Osteoblast (primary cell): ENCODE results near the gene DRD2. TPM values are rescaled to one million over a fixed set of nuclear protein-coding genes. Genes with fewer than 3 reads are reported as not detected.
A peak's percentile ranks its signal among the peaks of the same experiment; 100 is the strongest.
"Not testable (repeated sequence)": the region's sequence is repeated elsewhere in the genome, so short reads cannot be mapped to it uniquely, and the experiment has no call there.

ENCODE experiments used
- DNase-seq: peaks from one replicate; pipeline ENCODE4 v3.0.0; 2011; ENCODE audit warnings: low spot score, mixed read lengths; ENCODE audit not compliant: insufficient read length; ENCODE audit errors: missing footprints
- H2AFZ ChIP-seq: 2 replicates; pipeline ENCODE4 v1.6.0; 2011; ENCODE audit warnings: mild to moderate bottlenecking, low read length
- H3K27ac ChIP-seq: 2 replicates; pipeline ENCODE4 v1.5.1; 2011; ENCODE audit warnings: mild to moderate bottlenecking, low read depth, low read length, moderate library complexity
- H3K27me3 ChIP-seq: 2 replicates; pipeline ENCODE4 v1.6.0; 2012; ENCODE audit warnings: mild to moderate bottlenecking, control low read depth, inconsistent platforms, low read length, moderate library complexity; ENCODE audit not compliant: insufficient read depth
- H3K36me3 ChIP-seq: 2 replicates; pipeline ENCODE4 v1.5.1; 2011; ENCODE audit warnings: mild to moderate bottlenecking, low read length, control low read depth, moderate library complexity; ENCODE audit not compliant: insufficient read depth
- H3K4me1 ChIP-seq: 2 replicates; pipeline ENCODE4 v1.5.1; 2011; ENCODE audit warnings: mild to moderate bottlenecking, low read length, control low read depth, moderate library complexity; ENCODE audit not compliant: insufficient read depth
- H3K4me2 ChIP-seq: 2 replicates; pipeline ENCODE4 v1.6.0; 2011; ENCODE audit warnings: mild to moderate bottlenecking, low read length; ENCODE audit not compliant: insufficient read depth
- H3K4me3 ChIP-seq: fragments of 200-600 bp; sonication (generic); 3 replicates; pipeline ENCODE4 v1.5.1; 2012; ENCODE audit warnings: mild to moderate bottlenecking, low read length, inconsistent platforms; ENCODE audit not compliant: insufficient read depth
- H3K79me2 ChIP-seq: 2 replicates; pipeline ENCODE4 v1.6.0; 2012; ENCODE audit warnings: mild to moderate bottlenecking, low read length, control low read depth, inconsistent platforms; ENCODE audit not compliant: insufficient read depth
- H3K9me3 ChIP-seq: 2 replicates; pipeline ENCODE4 v1.5.1; 2011; ENCODE audit warnings: low read depth, low read length, control low read depth
- H4K20me1 ChIP-seq: 2 replicates; pipeline ENCODE4 v1.6.0; 2012; ENCODE audit warnings: mild to moderate bottlenecking, low read length, control low read depth; ENCODE audit not compliant: insufficient read depth
- total RNA-seq: library from RNA; depleted of rRNA; stranded (reverse); fragments of >200 nt; gene quantifications from 2 replicates; pipeline ENCODE4 v1.2.3, GENCODE V29; 2012
- TF ChIP-seq, protein P1 (sequence below): IDR thresholded peaks from 2 replicates; pipeline ENCODE4 v1.5.1; 2011; ENCODE audit warnings: mild to moderate bottlenecking, low read depth, low read length, moderate library complexity; ENCODE audit errors: extremely low read depth

Gene DRD2
- 0.36 TPM in 1 of 2 replicates, not detected in the other for total RNA-seq

DNA sequence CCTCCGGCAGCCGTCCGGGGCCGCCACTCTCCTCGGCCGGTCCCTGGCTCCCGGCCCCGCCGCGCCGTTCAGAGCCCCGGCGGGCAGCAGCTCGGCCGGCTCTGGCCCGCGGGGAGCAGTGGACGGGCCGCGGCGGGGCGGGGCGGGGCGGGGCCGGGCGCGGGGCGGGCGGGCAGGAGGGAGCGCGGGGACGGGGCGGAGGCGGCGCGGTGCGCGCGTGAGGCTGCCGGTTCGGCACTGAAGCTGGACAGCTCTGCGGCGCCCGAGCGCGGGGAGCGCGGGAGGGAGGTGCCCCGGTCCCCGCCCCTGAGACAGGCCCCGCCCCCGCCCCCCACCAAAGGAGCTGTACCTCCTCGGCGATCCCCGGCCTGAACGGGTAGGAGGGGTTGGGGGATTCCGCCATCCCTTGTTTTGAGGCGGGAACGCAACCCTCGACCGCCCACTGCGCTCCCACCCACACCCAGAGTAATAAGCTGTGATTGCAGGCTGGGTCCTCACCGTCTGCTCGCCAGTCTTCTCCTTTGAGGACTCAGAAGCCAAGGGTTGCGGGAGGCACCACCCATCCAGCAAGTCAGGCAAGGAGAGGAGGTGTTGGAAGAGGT lies at the start of gene DRD2:
Gene DRD2, minus strand, starts transcription at position 239 of the 602 bp plus-strand sequence. CDS start 50,747 bp downstream, outside the sequence.
- DNase-seq = peak; percentile 79

DNA sequence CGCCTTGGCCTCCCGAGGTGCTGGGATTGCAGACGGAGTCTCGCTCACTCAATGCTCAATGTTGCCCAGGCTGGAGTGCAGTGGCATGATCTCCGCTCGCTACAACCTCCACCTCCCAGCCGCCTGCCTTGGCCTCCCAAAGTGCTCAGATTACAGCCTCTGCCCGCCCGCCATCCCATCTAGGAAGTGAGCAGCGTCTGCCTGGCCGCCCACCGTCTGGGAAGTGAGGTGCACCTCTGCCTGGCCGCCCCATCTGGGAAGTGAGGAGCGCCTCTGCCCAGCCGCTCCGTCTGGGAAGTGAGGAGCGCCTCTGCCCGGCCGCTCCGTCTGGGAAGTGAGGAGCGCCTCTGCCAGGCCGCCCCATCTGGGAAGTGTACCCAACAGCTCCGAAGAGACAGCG lies 48.7 kb upstream of the DRD2 start:
- DNase-seq, H2AFZ ChIP-seq, H3K27ac ChIP-seq: not testable (repeated sequence)

More for the DNA sequence above, at the start of gene DRD2:
- Histone ChIP-seq H3K9me3 (no peaks in the 10 kb centered on the region), H3K4me3 (peak within 1 kb of the TSS; percentile 17), H3K4me1 (no peaks in the 10 kb centered on the region), H3K27me3 (peaks cover 77% of the 10 kb centered on the region), H3K4me2 (peak within 1 kb of the TSS; percentile 56), H3K79me2 (no peaks in the 10 kb centered on the region), H3K36me3 (no peaks in the 10 kb centered on the region), H2AFZ (no peak within 1 kb of the TSS), H4K20me1 (no peaks in the 10 kb centered on the region), H3K27ac (no peak within 1 kb of the TSS)
- TF ChIP-seq, protein P1, sequence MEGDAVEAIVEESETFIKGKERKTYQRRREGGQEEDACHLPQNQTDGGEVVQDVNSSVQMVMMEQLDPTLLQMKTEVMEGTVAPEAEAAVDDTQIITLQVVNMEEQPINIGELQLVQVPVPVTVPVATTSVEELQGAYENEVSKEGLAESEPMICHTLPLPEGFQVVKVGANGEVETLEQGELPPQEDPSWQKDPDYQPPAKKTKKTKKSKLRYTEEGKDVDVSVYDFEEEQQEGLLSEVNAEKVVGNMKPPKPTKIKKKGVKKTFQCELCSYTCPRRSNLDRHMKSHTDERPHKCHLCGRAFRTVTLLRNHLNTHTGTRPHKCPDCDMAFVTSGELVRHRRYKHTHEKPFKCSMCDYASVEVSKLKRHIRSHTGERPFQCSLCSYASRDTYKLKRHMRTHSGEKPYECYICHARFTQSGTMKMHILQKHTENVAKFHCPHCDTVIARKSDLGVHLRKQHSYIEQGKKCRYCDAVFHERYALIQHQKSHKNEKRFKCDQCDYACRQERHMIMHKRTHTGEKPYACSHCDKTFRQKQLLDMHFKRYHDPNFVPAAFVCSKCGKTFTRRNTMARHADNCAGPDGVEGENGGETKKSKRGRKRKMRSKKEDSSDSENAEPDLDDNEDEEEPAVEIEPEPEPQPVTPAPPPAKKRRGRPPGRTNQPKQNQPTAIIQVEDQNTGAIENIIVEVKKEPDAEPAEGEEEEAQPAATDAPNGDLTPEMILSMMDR = no peak

DNA sequence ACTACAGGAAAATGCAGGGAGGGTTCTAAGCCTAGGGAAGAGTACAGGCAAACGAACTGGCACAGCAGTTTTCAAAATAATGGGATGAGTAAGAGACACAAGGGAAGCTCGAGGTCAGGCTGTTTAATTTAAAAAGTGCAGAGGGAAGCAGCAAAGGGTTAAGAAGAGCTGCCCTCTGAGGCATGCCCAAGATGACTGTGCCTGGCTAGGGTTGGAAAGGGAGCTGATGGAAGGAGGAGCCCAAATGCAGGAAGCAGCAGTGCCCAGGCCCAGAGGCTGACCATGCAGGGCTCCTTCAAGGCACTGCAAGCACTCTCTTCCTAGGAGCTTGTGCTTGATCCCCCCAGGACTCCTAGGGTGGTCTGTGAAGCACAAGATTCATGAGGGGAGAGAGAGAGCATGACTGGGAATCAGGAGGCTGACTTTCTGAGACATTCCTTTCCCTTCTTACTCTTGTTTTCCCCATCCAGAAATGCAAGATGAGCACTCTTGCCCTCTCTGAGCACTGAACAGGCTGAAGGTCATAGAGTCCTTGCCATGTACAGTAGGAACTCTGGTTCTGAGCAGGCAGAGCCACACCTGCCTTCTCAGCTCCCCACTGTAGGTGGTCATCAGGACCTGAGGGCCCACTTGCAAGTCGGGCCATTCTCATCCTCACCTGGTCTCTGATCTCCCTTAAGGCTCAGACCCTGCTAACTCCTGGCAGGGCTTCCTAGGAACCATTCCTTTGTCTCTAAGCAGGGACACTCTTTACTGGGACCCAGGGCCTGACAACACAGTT lies 46.7 kb upstream of the DRD2 start:
- peak; percentile 51 for DNase-seq
- no peak overlapping the region for H3K4me2 ChIP-seq
- H3K36me3 ChIP-seq = no peaks in the 10 kb centered on the region
- H3K9me3 ChIP-seq = no peaks in the 10 kb centered on the region
- peaks cover 17% of the 10 kb centered on the region for H3K27me3 ChIP-seq
- no peaks in the 10 kb centered on the region for H3K79me2 ChIP-seq
- H4K20me1 ChIP-seq = no peaks in the 10 kb centered on the region
- peaks cover 4% of the 10 kb centered on the region for H3K4me1 ChIP-seq
- H2AFZ ChIP-seq = peak overlapping the region; percentile 21
- TF ChIP-seq, protein P1 = no peak
- no peak overlapping the region for H3K4me3 ChIP-seq
- no peak overlapping the region for H3K27ac ChIP-seq

More for the DNA sequence above, 48.7 kb upstream of the DRD2 start:
- not testable (repeated sequence) for H3K4me1 ChIP-seq, H3K79me2 ChIP-seq, H3K4me2 ChIP-seq, H4K20me1 ChIP-seq, H3K27me3 ChIP-seq, H3K4me3 ChIP-seq, H3K36me3 ChIP-seq, H3K9me3 ChIP-seq

DNA sequence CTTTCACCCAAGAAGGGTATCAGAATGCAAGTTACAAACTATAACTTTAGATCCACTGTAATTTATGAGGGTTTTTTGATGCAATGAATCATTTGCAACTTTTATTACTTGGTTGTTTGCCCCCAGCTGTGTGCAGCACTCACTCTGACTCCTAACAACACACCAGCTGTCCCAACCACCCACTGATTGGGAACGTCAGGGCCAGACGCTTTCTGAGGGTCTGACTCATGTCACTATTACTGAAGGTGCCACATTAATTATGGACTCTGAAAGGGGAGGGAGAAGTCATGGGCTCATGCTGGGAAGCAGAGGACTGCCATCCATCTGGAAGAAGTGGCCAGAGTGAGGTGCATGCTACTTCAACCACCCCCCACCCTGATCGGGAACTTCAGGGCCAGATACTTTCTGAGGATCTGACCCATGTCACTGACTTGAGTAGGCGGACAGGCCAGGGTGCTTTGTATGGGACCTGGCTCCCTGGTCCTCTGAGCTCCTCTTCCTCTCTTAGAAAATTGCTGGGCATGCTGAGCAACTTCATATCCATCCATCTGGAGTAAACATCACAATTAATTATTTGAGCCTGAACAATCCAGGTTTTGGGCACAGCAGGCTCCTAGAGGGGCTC lies 44.9 kb upstream of the DRD2 start:
- Histone ChIP-seq H3K4me2 (no peak overlapping the region), H3K79me2 (no peaks in the 10 kb centered on the region), H2AFZ (no peak overlapping the region), H3K36me3 (no peaks in the 10 kb centered on the region), H3K4me1 (peaks cover 4% of the 10 kb centered on the region), H4K20me1 (no peaks in the 10 kb centered on the region), H3K9me3 (no peaks in the 10 kb centered on the region), H3K27me3 (peaks cover 20% of the 10 kb centered on the region), H3K4me3 (no peak overlapping the region), H3K27ac (no peak overlapping the region)
- no peak for DNase-seq
- TF ChIP-seq, protein P1 = no peak
